HG03025 (cell line): ENCODE results near the gene ANTXR1.

Experiments
- ATAC-seq: cut with Tn5 transposase; IDR thresholded peaks from one replicate; pipeline ENCODE4 v1.9.1; 2021; ENCODE audit warnings: mild to moderate bottlenecking, moderate library complexity; ENCODE audit not compliant: unreplicated experiment, low FRiP score

The ANTXR1 gene

GRCh38 chr2:69201259-69201658 is 188.3 kb downstream of the ANTXR1 start:
- no peak for ATAC-seq

GRCh38 chr2:69202327-69202726 is 189.3 kb downstream of the ANTXR1 start:
- no peak for ATAC-seq

GRCh38 chr2:69203166-69203985 is 190.4 kb downstream of the ANTXR1 start:
- no peak for ATAC-seq

- ATAC-seq = no peak
Measured at GRCh38 chr2:69204654-69205053, 191.7 kb downstream of the ANTXR1 start.

GRCh38 chr2:69205076-69205475 is 192.1 kb downstream of the ANTXR1 start:
- no peak for ATAC-seq

GRCh38 chr2:69205491-69205890 is 192.5 kb downstream of the ANTXR1 start:
- ATAC-seq = no peak

- no peak for ATAC-seq
Measured at GRCh38 chr2:69208023-69208595, 195.1 kb downstream of the ANTXR1 start.

- ATAC-seq = no peak
Measured at GRCh38 chr2:69209482-69209881, 196.5 kb downstream of the ANTXR1 start.

- ATAC-seq = no peak
Measured at GRCh38 chr2:69210385-69210784, 197.4 kb downstream of the ANTXR1 start.

- ATAC-seq = no peak
Measured at GRCh38 chr2:69211048-69211447, 198.1 kb downstream of the ANTXR1 start.

GRCh38 chr2:69211686-69212085 is 198.7 kb downstream of the ANTXR1 start:
- no peak for ATAC-seq

- no peak for ATAC-seq
Measured at GRCh38 chr2:69212238-69213028, 199.5 kb downstream of the ANTXR1 start.

- no peak for ATAC-seq
Measured at GRCh38 chr2:69213201-69213600, 200.2 kb downstream of the ANTXR1 start.

GRCh38 chr2:69213782-69214181 is 200.8 kb downstream of the ANTXR1 start:
- no peak for ATAC-seq

GRCh38 chr2:69214898-69215297 is 201.9 kb downstream of the ANTXR1 start:
- no peak for ATAC-seq

GRCh38 chr2:69216535-69217332 is 203.8 kb downstream of the ANTXR1 start:
- no peak for ATAC-seq

- ATAC-seq = no peak
Measured at GRCh38 chr2:69217333-69218080, 204.5 kb downstream of the ANTXR1 start.

- no peak for ATAC-seq
Measured at GRCh38 chr2:69221512-69221911, 208.5 kb downstream of the ANTXR1 start.

GRCh38 chr2:69221960-69222751 is 209.2 kb downstream of the ANTXR1 start:
- no peak for ATAC-seq
